Right lung (tissue), 5 donors: Measurements from ENCODE around the gene LYPLAL1. TPM values are rescaled to one million over a fixed set of nuclear protein-coding genes. Genes with fewer than 3 reads are reported as not detected.
"Not testable (repeated sequence)": the region's sequence is repeated elsewhere in the genome, so short reads cannot be mapped to it uniquely, and the experiment has no call there.

Source experiments
- DNase-seq, 2 donors: peaks; one replicate each; pipeline ENCODE4 v3.0.0-alpha.2; 2013
- polyA plus RNA-seq, 5 donors: library from polyadenylated mRNA; unstranded; fragments of 120-200 nt; gene quantifications; one replicate each; pipeline versions ENCODE4 v1.2.1 to v1.2.3, GENCODE V29; 2013; ENCODE audit warnings: inconsistent platforms in 1 of 5, low replicate concordance in 1 of 5; ENCODE audit not compliant: insufficient read length in 5 of 5, insufficient read depth in 1 of 5

The LYPLAL1 gene
- polyA plus RNA-seq, 5 donors, result 43.7 to 68.4 (median 58.8) TPM

GRCh38 chr1:219159946-219160645 is 13.6 kb upstream of the LYPLAL1 start:
- no peak for DNase-seq

- no peak for DNase-seq
Measured at GRCh38 chr1:219160967-219161366, 12.7 kb upstream of the LYPLAL1 start.

DNA sequence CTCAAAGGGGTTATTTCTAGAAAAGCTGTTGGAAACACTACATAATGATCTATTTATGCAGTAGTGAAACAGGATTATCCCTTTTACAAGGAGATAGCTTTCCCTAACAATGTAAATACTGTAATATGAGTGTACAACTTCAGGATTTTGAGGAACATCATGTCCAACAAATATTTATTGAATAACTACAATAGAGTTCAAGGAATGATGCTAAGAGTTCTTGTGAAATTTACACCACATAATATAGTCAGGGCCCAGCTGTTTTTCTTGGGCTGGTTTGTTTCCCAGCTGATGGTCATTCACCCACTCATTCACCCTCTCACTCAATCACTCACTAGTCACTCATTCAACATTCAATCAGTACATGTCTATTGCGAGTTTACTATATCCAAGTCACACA is 12.3 kb upstream of the LYPLAL1 start:
- peak; percentile 17 to 23 for DNase-seq

DNA sequence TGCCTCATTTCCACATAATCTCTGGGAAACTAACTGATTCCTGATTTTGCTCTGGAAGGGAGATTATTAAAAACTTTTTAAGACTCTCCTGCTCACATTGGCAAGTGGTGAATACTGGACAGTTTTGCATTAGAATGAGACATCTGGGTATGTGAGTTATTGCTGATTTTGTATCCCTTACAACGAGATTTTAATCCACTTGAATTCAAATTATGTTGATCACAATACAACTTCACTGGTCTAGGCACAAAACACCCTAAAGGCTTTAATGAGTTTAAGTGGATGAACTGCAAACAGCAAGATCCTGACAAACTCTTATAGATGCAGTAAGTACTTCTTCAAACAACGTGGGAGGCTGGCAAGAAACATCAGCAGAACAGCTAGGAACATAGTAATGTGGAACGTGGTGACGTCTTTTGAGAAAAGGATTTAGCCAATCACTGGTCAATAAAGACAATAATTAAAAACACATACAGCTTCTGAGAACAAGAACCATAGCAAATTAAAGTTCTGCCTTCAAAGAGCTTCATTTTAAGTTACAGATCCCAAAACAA is 10.2 kb upstream of the LYPLAL1 start:
- DNase-seq, result no peak

- no peak for DNase-seq
Measured at GRCh38 chr1:219171192-219171935, 2.3 kb upstream of the LYPLAL1 start.

GRCh38 chr1:219172821-219173220 is 857 bp upstream of the LYPLAL1 start:
- DNase-seq, result no peak

DNA sequence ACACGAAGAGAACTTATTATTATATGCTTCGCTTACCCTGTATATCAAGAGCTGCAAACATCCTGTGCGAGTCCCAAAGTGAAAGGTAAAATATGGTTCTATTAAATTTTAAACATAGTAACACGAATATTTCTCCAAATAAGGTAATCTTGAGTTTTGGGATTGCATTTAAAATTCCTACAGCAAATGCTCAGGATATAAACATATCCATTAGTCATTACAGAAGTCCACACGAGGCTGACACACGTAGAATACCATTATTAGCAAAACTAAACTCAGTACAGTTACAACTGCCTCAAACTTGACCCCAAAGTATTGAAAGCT is 282 bp upstream of the LYPLAL1 start:
- no peak for DNase-seq

DNA sequence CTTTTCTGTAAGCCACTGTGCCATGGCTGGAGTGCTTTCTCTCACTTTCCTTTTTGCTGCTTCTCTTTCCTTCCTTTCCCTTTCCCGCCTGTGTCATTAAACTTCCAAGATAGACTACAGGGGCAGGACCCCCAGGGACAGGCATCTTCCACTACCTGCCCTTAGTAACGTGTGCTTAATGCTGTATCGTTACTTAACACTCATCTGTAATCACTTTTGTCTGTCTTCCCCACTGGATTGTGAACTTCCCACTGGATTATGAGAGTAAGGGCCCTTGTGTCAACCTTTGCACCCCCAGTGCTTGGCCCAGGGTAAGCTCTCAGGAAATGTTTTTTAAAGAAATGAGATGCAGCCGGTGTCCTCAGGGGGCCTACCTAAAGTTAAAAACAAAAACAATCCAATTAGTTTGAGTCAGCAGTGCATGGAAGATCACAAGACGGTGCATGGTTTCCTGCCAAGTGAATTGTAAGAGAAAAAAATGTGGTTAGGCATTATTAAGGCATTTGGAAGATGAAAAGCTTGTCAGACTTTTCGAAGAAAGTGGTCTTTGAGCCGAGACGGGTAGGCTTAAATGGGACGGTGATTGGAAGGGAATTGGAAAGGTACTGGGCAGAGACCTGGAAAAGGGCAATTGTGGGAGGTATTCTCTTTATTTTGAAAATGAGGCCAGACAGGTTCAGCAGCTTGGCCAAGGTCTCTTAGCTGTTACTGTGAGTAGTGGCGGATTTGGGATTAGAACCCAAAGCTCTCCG is 958 bp downstream of the LYPLAL1 start:
- DNase-seq, result peak in 1 of 2 donors; percentile 40

GRCh38 chr1:219175212-219175564 is 1.5 kb downstream of the LYPLAL1 start:
- no peak for DNase-seq

DNA sequence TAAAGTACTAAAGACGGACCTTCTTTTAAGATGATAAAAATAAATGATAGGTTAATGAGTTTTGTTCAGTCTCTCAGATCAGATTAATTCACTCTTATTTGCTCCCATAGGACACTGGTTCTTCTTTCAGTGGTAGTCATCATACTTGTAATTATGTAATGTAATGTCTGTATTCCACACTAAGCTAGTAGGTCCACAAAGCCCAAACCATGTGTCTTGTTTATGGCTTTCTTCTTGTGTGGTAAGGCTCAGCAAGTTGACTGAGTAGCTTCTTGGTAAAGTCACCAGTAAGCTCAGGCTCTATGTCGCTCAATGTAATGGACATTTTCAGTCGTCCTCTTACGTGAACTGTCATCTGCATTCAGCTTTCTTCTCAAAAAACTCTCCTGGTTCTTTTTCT is 2.5 kb downstream of the LYPLAL1 start:
- DNase-seq, result no peak

DNA sequence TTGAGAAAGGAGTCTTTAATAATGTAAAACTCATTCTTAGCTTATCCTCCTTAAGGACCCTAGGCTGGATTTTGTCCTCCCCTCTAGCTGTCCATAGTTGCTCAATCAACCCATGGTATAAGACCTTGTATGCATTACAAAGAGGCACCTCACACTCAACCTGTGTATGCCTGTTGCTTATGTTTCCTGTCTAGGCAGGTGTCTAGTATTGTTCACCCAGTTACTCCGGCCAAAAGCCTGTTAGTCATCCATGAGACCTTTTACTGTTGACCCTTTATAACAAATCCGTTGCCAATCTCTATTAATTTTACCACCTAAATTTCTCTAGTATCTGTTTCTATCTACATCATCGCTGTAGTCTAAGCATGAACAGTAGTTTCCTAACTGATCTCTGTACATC is 3.7 kb downstream of the LYPLAL1 start:
- no peak for DNase-seq

GRCh38 chr1:219177940-219178339 is 4.3 kb downstream of the LYPLAL1 start:
- DNase-seq, result no peak

DNA sequence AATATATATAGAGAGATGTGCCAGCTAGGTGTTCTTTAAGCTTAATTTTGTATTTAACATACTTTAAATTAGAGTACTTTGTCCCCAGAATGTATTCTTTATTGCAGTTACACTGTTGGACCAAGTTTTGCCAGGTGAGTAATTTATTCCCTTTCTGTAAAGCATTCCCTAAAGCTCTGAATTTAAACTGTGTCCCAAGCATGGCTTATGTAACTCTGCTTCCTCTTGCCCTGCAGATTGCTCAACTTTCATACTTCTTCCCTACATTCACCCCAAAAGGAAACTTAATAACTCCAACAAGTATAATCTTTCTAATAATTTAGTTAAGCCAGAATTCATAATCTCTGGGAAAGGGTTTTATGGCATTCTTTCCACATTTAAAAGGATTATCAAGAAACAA is 5.6 kb downstream of the LYPLAL1 start:
- DNase-seq, result no peak

- no peak for DNase-seq
Measured at GRCh38 chr1:219184337-219184736, 10.7 kb downstream of the LYPLAL1 start.

DNA sequence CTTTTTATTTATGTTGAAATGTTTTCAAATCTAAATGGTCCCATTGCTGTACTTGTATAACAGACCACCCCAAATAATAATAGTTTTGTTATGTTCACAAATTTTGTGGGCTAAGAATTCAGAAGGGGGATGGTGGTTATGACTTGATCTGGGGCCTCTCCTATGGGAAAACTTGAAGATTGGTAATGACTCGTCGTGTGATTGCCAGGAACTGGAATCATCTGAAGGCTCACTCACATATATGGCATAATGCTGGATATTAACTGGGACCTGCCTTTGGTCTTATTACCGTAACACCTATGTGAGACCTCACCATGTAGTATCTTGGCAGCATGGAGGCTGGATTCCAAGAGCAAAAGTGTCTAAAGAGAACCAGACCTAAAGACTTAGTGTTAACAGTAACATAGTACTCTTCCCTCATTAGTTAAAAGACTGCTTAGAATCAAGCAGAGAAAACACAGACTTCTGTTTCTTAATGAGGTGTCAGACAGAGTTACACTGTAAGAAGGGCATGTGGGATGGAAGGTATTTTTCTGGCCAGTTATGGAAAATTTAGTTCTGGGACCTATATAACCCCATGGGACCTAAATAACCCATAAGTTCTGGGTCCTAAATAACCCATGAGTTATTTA is 11.9 kb downstream of the LYPLAL1 start:
- DNase-seq, result no peak

DNA sequence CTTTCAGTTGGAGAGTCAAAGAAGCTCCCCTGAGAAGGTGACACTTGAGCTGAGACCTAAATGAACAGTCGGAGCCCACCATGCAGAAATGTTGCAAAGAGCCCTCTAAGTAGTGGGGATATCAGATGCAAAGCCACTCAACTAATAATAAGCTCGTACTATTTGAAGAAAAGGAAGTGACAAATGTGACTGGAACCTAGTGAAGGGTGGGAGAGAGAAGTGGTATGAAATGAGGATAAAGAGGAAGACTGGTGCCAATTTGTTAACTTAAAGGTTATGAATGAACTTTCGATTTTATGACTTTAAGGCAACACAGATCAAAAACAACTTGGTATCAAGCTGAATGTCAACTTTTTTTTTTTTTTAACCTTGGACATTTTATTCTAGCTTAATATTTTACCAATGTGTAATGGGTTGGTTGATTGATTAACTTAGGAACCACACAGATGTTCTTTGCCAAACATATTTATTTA is 14.7 kb downstream of the LYPLAL1 start:
- no peak for DNase-seq

DNA sequence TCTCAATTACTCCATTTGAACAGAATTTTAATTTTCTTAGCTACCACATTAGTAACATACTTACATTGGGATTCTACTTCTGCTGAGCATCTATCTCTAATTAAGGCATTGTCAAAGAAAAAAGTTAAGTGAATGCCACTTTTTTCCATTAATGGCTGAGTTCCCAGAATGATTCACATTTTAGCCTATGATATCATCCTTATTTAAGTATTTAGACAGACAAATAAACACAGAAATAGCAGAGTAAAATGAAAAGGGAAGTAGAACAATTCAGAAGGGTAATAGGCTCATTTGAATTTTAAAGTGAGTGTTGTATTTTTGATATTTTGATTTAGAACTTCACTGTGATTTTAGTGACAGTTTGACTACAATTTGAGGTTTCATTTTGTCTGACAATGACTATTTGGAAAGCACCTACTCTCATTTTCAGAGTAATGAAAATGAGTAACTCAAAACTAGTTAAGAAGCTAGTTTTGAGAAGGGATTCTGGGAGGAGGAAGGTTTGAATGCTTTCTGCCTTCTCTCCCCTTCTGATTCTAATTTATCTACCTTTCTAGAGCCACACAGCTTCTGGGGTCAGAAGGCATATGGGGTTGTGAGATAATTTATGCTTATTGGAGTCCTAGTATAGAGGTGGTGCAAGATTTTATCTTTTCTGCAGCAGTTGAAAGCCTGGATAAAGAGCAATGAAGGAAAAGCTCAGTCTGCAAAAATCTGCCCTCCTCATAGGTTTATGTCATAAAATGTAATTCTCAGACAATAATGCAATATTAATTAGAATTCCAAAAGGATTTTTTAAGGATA is 15.5 kb downstream of the LYPLAL1 start:
- DNase-seq, result peak; percentile 42 to 62

GRCh38 chr1:219189952-219190351 is 16.3 kb downstream of the LYPLAL1 start:
- DNase-seq, result no peak

- no peak for DNase-seq
Measured at GRCh38 chr1:219190605-219191004, 16.9 kb downstream of the LYPLAL1 start.

- not testable (repeated sequence) for DNase-seq
Measured at GRCh38 chr1:219195833-219196232, 22.2 kb downstream of the LYPLAL1 start.

DNA sequence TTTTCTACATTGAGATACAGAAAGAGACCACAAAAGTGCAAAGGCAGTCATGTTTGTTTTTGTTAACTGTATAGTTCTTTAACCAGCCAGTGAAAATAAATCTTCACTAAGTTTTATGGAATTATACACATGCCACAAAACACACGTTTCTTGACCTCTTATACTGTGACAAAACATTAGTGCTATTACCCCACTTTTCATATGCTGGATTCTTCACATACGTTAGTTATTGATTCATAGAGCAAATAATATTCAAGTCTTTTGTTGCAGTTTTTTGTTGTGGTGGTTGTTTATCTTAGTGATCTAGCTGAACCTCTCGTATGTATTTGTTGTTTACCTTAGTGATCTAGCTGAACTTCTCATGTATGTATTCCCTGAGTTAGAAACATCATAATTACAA is 28.0 kb downstream of the LYPLAL1 start:
- DNase-seq, result no peak
